Measurements from ENCODE around the gene SYNE2.
"Not testable (repeated sequence)": the region's sequence is repeated elsewhere in the genome, so short reads cannot be mapped to it uniquely, and the experiment has no call there.

SYNE2 gene

DNA sequence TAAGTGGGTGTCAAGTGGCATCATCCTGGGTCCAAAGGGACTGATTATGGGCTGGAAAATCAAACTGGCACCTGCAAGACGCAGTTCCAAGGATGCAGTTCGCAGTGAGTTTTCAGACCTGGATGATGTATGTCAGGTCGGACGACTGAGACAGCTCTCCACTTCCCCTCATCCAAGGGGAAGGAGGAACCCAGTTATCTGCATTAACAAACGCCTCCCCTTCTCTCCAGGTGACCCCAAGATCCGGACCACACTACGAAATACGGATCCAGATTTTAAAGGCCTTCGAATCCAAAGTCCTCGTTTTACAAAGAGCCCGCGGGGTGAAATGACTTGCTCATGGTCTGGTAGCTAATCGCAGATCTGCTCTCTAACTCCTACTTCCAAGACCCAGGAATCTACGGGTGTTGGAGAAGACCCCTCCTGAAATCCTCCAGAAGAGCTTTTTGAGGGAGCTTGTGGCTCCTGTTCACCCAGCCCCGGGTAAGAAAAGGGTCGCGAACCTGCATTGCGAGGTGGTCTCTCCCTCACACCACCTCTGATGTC, 460 bp upstream of the SYNE2 start:
- Histone ChIP-seq H3K27ac (ENCODE audit: insufficient read depth, low read length, poor library complexity, severe bottlenecking) (peak overlapping the region; percentile 71), H3K4me3 (ENCODE audit: insufficient read depth, low read depth, low read length, poor library complexity, severe bottlenecking) (peak overlapping the region; percentile 76), H3K27me3 (replicated peaks; ENCODE audit: control insufficient read depth, insufficient read depth, low read length, poor library complexity, severe bottlenecking) (no peaks in the 10 kb centered on the region), H3K36me3 (ENCODE audit: control insufficient read depth, insufficient read depth, low read length) (no peaks in the 10 kb centered on the region), H3K9me3 (ENCODE audit: control insufficient read depth, low read length) (no peaks in the 10 kb centered on the region), H3K4me1 (ENCODE audit: control insufficient read depth, insufficient read depth, low read length, poor library complexity, severe bottlenecking) (peaks cover 19% of the 10 kb centered on the region)
- DNase-seq: no peak

DNA sequence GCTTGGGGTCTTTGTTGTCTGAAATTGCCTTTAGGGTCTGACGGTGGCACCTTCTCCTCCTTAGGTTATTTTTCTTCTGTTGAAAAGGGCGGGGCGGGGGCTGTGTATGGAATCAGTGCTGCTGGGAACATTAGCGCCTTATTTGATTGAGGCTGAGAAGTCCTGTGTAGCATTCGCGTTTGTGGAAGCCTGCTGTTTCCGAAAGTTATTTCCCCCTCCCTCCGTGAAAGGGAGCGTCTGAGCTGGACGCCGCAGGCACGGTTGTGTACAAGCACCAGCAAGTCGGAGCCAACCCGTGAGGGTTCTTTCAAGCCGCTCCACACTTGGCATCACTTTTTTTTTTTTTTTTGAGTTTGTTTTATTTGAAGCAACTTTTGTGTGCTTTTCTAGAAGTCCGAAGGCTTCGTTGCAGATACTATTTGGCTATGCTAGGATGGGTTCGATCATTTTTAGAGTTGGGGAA, 1.1 kb downstream of the SYNE2 start:
- H3K27ac ChIP-seq (ENCODE audit: insufficient read depth, low read length, poor library complexity, severe bottlenecking): peak overlapping the region; percentile 71
- no peaks in the 10 kb centered on the region for H3K9me3 ChIP-seq (ENCODE audit: control insufficient read depth, low read length)
- peaks cover 21% of the 10 kb centered on the region for H3K4me1 ChIP-seq (ENCODE audit: control insufficient read depth, insufficient read depth, low read length, poor library complexity, severe bottlenecking)
- peak overlapping the region; percentile 76 for H3K4me3 ChIP-seq (ENCODE audit: insufficient read depth, low read depth, low read length, poor library complexity, severe bottlenecking)
- no peaks in the 10 kb centered on the region for H3K36me3 ChIP-seq (ENCODE audit: control insufficient read depth, insufficient read depth, low read length)
- no peaks in the 10 kb centered on the region for H3K27me3 ChIP-seq (replicated peaks; ENCODE audit: control insufficient read depth, insufficient read depth, low read length, poor library complexity, severe bottlenecking)
- peak; percentile 35 to 51 (median 40) for DNase-seq

DNA sequence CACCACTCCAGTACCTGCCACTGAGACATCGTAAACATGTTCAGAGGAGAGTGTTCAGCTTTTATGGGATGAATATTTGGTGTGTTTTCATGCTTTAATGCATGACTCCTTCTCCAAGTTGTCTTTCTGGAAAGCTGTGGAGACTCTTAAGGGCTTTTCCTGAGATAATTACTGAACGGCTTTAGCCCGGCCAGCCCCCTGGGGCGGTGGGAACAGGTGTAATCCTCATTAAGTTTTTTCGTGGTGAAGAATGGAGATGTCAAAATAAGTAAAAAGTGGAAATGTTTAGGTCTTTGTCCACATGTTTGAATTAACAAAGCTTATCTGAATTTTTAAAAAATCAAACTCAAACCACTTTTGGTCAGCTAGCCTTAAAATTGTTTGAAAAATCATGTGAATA, 1.5 kb downstream of the SYNE2 start:
- H3K4me1 ChIP-seq (ENCODE audit: control insufficient read depth, insufficient read depth, low read length, poor library complexity, severe bottlenecking): peaks cover 24% of the 10 kb centered on the region
- no peaks in the 10 kb centered on the region for H3K27me3 ChIP-seq (replicated peaks; ENCODE audit: control insufficient read depth, insufficient read depth, low read length, poor library complexity, severe bottlenecking)
- peak overlapping the region; percentile 71 for H3K27ac ChIP-seq (ENCODE audit: insufficient read depth, low read length, poor library complexity, severe bottlenecking)

DNA sequence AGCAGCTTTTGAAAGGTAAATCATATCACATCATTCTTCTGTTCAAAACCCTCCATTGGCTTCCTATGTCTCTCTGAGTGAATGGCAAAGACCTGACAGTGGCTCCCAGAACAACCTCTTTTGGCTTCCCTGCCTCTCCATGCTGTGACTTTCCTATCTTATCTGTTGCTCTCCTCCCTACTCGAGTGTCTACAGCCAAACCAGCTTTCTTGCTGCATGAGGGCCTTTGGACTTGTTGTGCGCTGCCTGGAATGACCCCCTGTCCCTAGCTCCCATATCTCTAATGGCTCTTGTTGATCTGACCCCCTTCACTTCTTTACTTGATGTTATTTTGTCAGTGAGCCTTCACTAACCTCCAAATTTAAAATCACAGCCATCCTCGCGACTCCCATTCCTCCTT, 2.5 kb downstream of the SYNE2 start:
- peak overlapping the region; percentile 27 for H3K4me3 ChIP-seq (ENCODE audit: insufficient read depth, low read depth, low read length, poor library complexity, severe bottlenecking)

More for the DNA sequence above, 1.5 kb downstream of the SYNE2 start:
- no peak for DNase-seq
- no peaks in the 10 kb centered on the region for H3K36me3 ChIP-seq (ENCODE audit: control insufficient read depth, insufficient read depth, low read length)
- H3K9me3 ChIP-seq (ENCODE audit: control insufficient read depth, low read length): no peaks in the 10 kb centered on the region
- H3K4me3 ChIP-seq (ENCODE audit: insufficient read depth, low read depth, low read length, poor library complexity, severe bottlenecking): peak overlapping the region; percentile 76

DNA sequence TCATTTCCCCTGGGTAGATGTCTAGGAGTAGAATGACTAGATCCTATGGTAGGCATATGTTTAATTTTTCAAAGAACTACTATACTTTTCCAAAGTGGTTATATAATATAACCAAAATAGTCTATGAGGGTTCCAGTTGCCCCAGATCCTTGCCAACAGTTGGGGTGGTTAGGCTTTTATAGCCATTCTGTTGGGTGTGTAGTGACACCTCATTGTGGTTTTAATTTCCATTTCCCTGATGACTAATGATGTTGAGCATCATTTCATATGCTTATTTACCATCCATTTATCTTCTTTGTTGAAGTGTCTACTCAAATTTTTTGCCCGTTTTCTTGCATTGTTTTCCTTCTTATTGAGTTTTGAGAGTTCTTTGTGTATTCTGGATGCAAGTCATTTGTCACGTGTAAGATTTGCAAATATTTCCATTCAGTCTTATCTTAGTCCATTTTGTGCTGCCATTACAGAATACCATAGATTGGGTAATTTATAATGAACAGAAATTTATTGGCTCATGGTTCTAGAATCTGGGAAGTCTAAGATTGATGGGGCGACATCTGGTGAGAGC, 4.7 kb downstream of the SYNE2 start:
- Histone ChIP-seq H3K27ac (ENCODE audit: insufficient read depth, low read length, poor library complexity, severe bottlenecking) (peak overlapping the region; percentile 39), H3K4me1 (ENCODE audit: control insufficient read depth, insufficient read depth, low read length, poor library complexity, severe bottlenecking) (peaks cover 27% of the 10 kb centered on the region), H3K36me3 (ENCODE audit: control insufficient read depth, insufficient read depth, low read length) (no peaks in the 10 kb centered on the region), H3K27me3 (replicated peaks; ENCODE audit: control insufficient read depth, insufficient read depth, low read length, poor library complexity, severe bottlenecking) (no peaks in the 10 kb centered on the region), H3K9me3 (ENCODE audit: control insufficient read depth, low read length) (no peaks in the 10 kb centered on the region), H3K4me3 (ENCODE audit: insufficient read depth, low read depth, low read length, poor library complexity, severe bottlenecking) (no peak overlapping the region)
- peak; percentile 28 to 38 (median 34) for DNase-seq

More for the DNA sequence above, 2.5 kb downstream of the SYNE2 start:
- no peaks in the 10 kb centered on the region for H3K9me3 ChIP-seq (ENCODE audit: control insufficient read depth, low read length)
- no peaks in the 10 kb centered on the region for H3K36me3 ChIP-seq (ENCODE audit: control insufficient read depth, insufficient read depth, low read length)
- DNase-seq: no peak
- H3K27me3 ChIP-seq (replicated peaks; ENCODE audit: control insufficient read depth, insufficient read depth, low read length, poor library complexity, severe bottlenecking): no peaks in the 10 kb centered on the region
- H3K4me1 ChIP-seq (ENCODE audit: control insufficient read depth, insufficient read depth, low read length, poor library complexity, severe bottlenecking): peaks cover 28% of the 10 kb centered on the region
- peak overlapping the region; percentile 35 for H3K27ac ChIP-seq (ENCODE audit: insufficient read depth, low read length, poor library complexity, severe bottlenecking)

DNA sequence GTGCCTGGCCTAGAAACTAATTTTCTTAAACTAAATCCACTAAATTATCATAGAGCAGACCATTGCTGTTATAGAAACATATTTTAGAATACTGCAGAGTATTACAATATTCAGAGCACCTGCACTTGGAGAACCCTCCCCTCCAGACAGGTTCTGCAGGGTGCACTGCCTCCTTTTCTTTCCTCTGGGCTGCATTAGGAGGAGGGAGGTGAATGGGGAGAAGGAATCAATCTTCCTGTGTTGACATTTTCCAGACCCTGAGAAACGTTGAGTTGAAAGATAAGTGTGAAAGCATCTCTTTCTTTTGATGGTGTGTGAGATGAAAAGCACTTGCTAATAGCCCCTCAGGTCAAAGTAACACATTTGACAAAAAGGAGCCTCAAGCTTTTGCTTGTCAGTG, 7.3 kb downstream of the SYNE2 start:
- no peak overlapping the region for H3K27ac ChIP-seq (ENCODE audit: insufficient read depth, low read length, poor library complexity, severe bottlenecking)

DNA sequence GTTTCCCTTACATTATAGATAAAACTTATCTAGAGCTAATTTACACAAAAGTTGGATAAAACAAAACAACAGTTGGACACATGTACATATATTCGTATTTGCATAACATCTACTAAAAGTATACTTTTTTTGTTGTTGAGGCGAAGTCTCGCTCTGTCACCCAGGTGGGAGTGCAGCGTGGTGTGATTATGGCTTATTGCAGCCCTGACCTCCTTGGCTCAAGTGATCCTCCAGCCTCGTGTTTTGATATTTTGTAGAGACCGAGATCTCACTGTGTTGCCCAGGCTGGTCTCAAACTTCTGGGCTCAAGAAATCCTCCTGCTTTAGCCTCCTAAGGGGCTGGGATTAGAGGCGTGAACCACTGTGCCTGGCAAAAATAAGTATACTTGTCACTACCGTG, 9.4 kb downstream of the SYNE2 start:
- Histone ChIP-seq H3K9me3 (ENCODE audit: control insufficient read depth, low read length) (no peaks in the 10 kb centered on the region), H3K4me3 (ENCODE audit: insufficient read depth, low read depth, low read length, poor library complexity, severe bottlenecking) (no peak overlapping the region), H3K27me3 (replicated peaks; ENCODE audit: control insufficient read depth, insufficient read depth, low read length, poor library complexity, severe bottlenecking) (no peaks in the 10 kb centered on the region), H3K36me3 (ENCODE audit: control insufficient read depth, insufficient read depth, low read length) (peaks cover 3% of the 10 kb centered on the region), H3K27ac (ENCODE audit: insufficient read depth, low read length, poor library complexity, severe bottlenecking) (peak overlapping the region; percentile 7), H3K4me1 (ENCODE audit: control insufficient read depth, insufficient read depth, low read length, poor library complexity, severe bottlenecking) (peaks cover 38% of the 10 kb centered on the region)
- DNase-seq: no peak

More for the DNA sequence above, 7.3 kb downstream of the SYNE2 start:
- DNase-seq: no peak
- peaks cover 35% of the 10 kb centered on the region for H3K4me1 ChIP-seq (ENCODE audit: control insufficient read depth, insufficient read depth, low read length, poor library complexity, severe bottlenecking)
- H3K27me3 ChIP-seq (replicated peaks; ENCODE audit: control insufficient read depth, insufficient read depth, low read length, poor library complexity, severe bottlenecking): no peaks in the 10 kb centered on the region
- no peaks in the 10 kb centered on the region for H3K36me3 ChIP-seq (ENCODE audit: control insufficient read depth, insufficient read depth, low read length)
- H3K4me3 ChIP-seq (ENCODE audit: insufficient read depth, low read depth, low read length, poor library complexity, severe bottlenecking): no peak overlapping the region
- no peaks in the 10 kb centered on the region for H3K9me3 ChIP-seq (ENCODE audit: control insufficient read depth, low read length)

DNA sequence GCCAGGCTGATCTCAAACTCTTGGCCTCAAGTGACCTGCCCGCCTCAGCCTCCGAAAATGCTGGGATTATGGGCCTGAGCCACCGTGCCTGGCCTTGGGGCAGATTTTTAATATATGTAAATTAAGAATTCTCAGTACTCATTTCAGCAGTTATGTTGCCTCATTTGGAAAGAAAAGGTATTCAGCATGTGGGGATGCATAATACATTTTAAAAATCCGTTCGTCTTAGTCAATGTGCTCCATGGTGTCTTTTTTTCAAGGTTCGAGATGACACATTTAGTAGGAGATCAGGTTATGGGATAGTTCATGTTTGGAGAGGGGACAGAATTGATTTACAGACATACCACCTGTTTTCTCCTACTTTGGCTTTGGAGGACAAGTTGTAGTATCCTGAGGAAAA, 10.2 kb downstream of the SYNE2 start:
- DNase-seq: no peak
- Histone ChIP-seq H3K36me3 (ENCODE audit: control insufficient read depth, insufficient read depth, low read length) (peaks cover 3% of the 10 kb centered on the region), H3K27me3 (replicated peaks; ENCODE audit: control insufficient read depth, insufficient read depth, low read length, poor library complexity, severe bottlenecking) (no peaks in the 10 kb centered on the region), H3K27ac (ENCODE audit: insufficient read depth, low read length, poor library complexity, severe bottlenecking) (peak overlapping the region; percentile 95), H3K4me3 (ENCODE audit: insufficient read depth, low read depth, low read length, poor library complexity, severe bottlenecking) (no peak overlapping the region), H3K9me3 (ENCODE audit: control insufficient read depth, low read length) (no peaks in the 10 kb centered on the region), H3K4me1 (ENCODE audit: control insufficient read depth, insufficient read depth, low read length, poor library complexity, severe bottlenecking) (peaks cover 38% of the 10 kb centered on the region)

DNA sequence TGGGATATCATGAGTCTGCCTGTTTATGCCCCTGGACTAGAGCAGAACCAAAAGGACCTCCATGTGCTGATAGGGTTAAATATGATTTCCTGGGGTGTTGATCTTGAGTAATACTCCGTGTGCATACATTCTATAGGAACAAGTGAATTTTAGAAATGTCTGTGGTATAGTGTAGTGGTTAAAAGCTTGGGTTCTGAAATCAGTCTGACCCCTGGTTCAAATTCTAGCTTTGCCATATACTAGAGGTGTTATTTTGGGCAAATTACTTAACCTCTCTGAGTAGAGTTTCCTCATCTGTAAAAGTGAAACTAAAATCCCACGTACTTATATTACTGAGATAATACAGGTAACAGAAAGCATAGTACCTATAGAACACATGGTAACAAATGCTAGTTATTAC, 12.0 kb downstream of the SYNE2 start:
- H3K36me3 ChIP-seq (ENCODE audit: control insufficient read depth, insufficient read depth, low read length); H3K9me3 ChIP-seq (ENCODE audit: control insufficient read depth, low read length); H3K27me3 ChIP-seq (replicated peaks; ENCODE audit: control insufficient read depth, insufficient read depth, low read length, poor library complexity, severe bottlenecking); DNase-seq: not testable (repeated sequence)
- Histone ChIP-seq H3K4me1 (ENCODE audit: control insufficient read depth, insufficient read depth, low read length, poor library complexity, severe bottlenecking) (peaks cover 41% of the 10 kb centered on the region), H3K4me3 (ENCODE audit: insufficient read depth, low read depth, low read length, poor library complexity, severe bottlenecking) (peak overlapping the region; percentile 40), H3K27ac (ENCODE audit: insufficient read depth, low read length, poor library complexity, severe bottlenecking) (peak overlapping the region; percentile 95)

Data from effector memory CD4-positive, alpha-beta T cell (primary cell).